Fibroblast of lung (primary cell): ENCODE results near the gene OR7E24. TPM values are rescaled to one million over a fixed set of nuclear protein-coding genes. Genes with fewer than 3 reads are reported as not detected.

Experiments used
- DNase-seq, 2 donors: peaks; one replicate each; pipeline versions ENCODE4 v3.0.0 to v3.0.0-alpha.2; 2010; ENCODE audit warnings: low read depth in 2 of 2
- H2AFZ ChIP-seq: 2 replicates; pipeline ENCODE4 v1.5.1; 2012; ENCODE audit warnings: low read length, control low read depth, inconsistent platforms
- H3K27ac ChIP-seq: 2 replicates; pipeline ENCODE4 v1.5.1; 2011; ENCODE audit warnings: low read length, control low read depth; ENCODE audit not compliant: insufficient read depth
- H3K27me3 ChIP-seq: 2 replicates; pipeline ENCODE4 v1.5.1; 2011; ENCODE audit warnings: mild to moderate bottlenecking, low read length; ENCODE audit not compliant: control insufficient read depth, insufficient read depth
- H3K36me3 ChIP-seq: 2 replicates; pipeline ENCODE4 v1.5.1; 2011; ENCODE audit warnings: low read length; ENCODE audit not compliant: control insufficient read depth, insufficient read depth
- H3K4me1 ChIP-seq: 2 replicates; pipeline ENCODE4 v1.5.1; 2011; ENCODE audit warnings: low read length; ENCODE audit not compliant: control insufficient read depth, insufficient read depth; ENCODE audit errors: extremely low read depth
- H3K4me2 ChIP-seq: 2 replicates; pipeline ENCODE4 v1.5.1; 2011; ENCODE audit warnings: low read length, control low read depth; ENCODE audit not compliant: insufficient read depth; ENCODE audit errors: extremely low read depth
- H3K4me3 ChIP-seq, 4 experiments: fragments of 200-600 bp in 1 of 4; sonication (generic) in 1 of 4; replicated peaks in 1 of 4; 2 replicates each; pipeline ENCODE4 v1.5.1; 2011 to 2016; ENCODE audit warnings: low read length in 4 of 4, low read depth in 3 of 4, mild to moderate bottlenecking in 3 of 4, control low read depth in 2 of 4, inconsistent platforms in 1 of 4, mixed read lengths in 1 of 4; ENCODE audit not compliant: insufficient read depth in 1 of 4; ENCODE audit errors: control extremely low read depth in 1 of 4
- H3K79me2 ChIP-seq: 2 replicates; pipeline ENCODE4 v1.5.1; 2012; ENCODE audit warnings: mild to moderate bottlenecking, low read length, inconsistent platforms; ENCODE audit not compliant: control insufficient read depth, insufficient read depth
- H3K9ac ChIP-seq: 2 replicates; pipeline ENCODE4 v1.5.1; 2011; ENCODE audit warnings: mild to moderate bottlenecking, low read length, control low read depth; ENCODE audit not compliant: insufficient read depth
- H3K9me3 ChIP-seq: 2 replicates; pipeline ENCODE4 v1.5.1; 2012; ENCODE audit warnings: low read depth, low read length; ENCODE audit not compliant: control insufficient read depth, insufficient read depth
- H4K20me1 ChIP-seq: 2 replicates; pipeline ENCODE4 v1.5.1; 2011; ENCODE audit warnings: low read length; ENCODE audit not compliant: control insufficient read depth, insufficient read depth; ENCODE audit errors: extremely low read depth
- EZH2 ChIP-seq: IDR thresholded peaks from 2 replicates; pipeline ENCODE4 v1.5.1; 2012; ENCODE audit warnings: low read length, control low read depth, mild to moderate bottlenecking; ENCODE audit errors: missing control alignments
- polyA minus RNA-seq: library from RNA; depleted of rRNA, polyadenylated mRNA; stranded (reverse); fragments of >200 nt; gene quantifications from 2 replicates; pipeline ENCODE4 v1.2.3, GENCODE V29; 2011; ENCODE audit warnings: low replicate concordance
- polyA plus RNA-seq, 2 donors: library from polyadenylated mRNA; depleted of rRNA in 1 of 2; stranded (reverse) in 1 of 2; unstranded in 1 of 2; fragments of >200 nt; gene quantifications; 2 replicates each; pipeline ENCODE4 v1.2.1, GENCODE V29; 2011 to 2012; ENCODE audit warnings: missing spikeins in 1 of 2
- total RNA-seq: library from RNA; depleted of rRNA; stranded (reverse); fragments of >200 nt; gene quantifications from 2 replicates; pipeline ENCODE4 v1.2.1, GENCODE V29; 2014
- TF ChIP-seq, protein P1 (sequence below), 2 donors: IDR thresholded peaks in 1 of 2; conservative IDR thresholded peaks in 1 of 2; 1 replicate in 1 of 2; 2 replicates in 1 of 2; pipeline ENCODE4 v1.5.1; 2011 to 2012; ENCODE audit warnings: low read length in 2 of 2, control low read depth in 1 of 2, inconsistent platforms in 1 of 2, low read depth in 1 of 2, mild to moderate bottlenecking in 1 of 2

OR7E24 gene
- total RNA-seq, result not detected in 2 replicates
- polyA plus RNA-seq, result not detected in 2 replicates
- not detected in 2 replicates for polyA plus RNA-seq (2012)
- not detected in 2 replicates for polyA minus RNA-seq

DNA sequence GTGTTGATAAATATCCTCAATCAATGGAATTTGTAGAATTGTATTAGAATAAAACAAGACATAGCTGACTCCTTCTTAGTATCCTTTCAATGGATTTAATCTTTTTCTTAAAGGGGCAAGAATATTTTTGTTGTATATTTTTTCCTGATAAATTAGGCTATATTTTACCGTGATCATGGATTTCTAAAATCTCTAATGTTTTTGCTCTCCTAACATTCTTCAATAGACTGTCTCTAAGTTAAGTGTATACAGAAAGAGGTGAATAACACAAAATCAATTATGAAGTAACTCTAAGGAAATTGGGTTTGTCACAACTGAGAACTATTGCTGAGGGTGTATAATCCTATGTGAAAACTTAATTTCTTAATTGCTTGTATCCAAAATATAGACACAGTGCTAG is at the start of gene OR7E24:
Gene OR7E24, plus strand, starts transcription at position 301 of the 400 bp plus-strand sequence. CDS start 114 bp downstream, outside the sequence.
- no peak within 1 kb of the TSS for H3K4me2 ChIP-seq
- DNase-seq, result no peak
- H3K79me2 ChIP-seq, result no peaks in the 10 kb centered on the region
- H3K27ac ChIP-seq, result no peak within 1 kb of the TSS
- H3K27me3 ChIP-seq, result no peaks in the 10 kb centered on the region
- no peak within 1 kb of the TSS for H3K4me3 ChIP-seq
- no peaks in the 10 kb centered on the region for H4K20me1 ChIP-seq
- no peak within 1 kb of the TSS for H2AFZ ChIP-seq
- no peaks in the 10 kb centered on the region for H3K9me3 ChIP-seq
- no peak within 1 kb of the TSS for H3K9ac ChIP-seq
- no peaks in the 10 kb centered on the region for H3K4me1 ChIP-seq
- no peaks in the 10 kb centered on the region for H3K36me3 ChIP-seq
- TF ChIP-seq, protein P1, sequence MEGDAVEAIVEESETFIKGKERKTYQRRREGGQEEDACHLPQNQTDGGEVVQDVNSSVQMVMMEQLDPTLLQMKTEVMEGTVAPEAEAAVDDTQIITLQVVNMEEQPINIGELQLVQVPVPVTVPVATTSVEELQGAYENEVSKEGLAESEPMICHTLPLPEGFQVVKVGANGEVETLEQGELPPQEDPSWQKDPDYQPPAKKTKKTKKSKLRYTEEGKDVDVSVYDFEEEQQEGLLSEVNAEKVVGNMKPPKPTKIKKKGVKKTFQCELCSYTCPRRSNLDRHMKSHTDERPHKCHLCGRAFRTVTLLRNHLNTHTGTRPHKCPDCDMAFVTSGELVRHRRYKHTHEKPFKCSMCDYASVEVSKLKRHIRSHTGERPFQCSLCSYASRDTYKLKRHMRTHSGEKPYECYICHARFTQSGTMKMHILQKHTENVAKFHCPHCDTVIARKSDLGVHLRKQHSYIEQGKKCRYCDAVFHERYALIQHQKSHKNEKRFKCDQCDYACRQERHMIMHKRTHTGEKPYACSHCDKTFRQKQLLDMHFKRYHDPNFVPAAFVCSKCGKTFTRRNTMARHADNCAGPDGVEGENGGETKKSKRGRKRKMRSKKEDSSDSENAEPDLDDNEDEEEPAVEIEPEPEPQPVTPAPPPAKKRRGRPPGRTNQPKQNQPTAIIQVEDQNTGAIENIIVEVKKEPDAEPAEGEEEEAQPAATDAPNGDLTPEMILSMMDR (conservative IDR thresholded peaks at IDR 0.05 in 1 of 2, IDR thresholded peaks at IDR 0.05 in 1 of 2; ENCODE audit: low read depth in 1 of 2, low read length in 2 of 2), result no peak
- no peak for TF ChIP-seq EZH2

DNA sequence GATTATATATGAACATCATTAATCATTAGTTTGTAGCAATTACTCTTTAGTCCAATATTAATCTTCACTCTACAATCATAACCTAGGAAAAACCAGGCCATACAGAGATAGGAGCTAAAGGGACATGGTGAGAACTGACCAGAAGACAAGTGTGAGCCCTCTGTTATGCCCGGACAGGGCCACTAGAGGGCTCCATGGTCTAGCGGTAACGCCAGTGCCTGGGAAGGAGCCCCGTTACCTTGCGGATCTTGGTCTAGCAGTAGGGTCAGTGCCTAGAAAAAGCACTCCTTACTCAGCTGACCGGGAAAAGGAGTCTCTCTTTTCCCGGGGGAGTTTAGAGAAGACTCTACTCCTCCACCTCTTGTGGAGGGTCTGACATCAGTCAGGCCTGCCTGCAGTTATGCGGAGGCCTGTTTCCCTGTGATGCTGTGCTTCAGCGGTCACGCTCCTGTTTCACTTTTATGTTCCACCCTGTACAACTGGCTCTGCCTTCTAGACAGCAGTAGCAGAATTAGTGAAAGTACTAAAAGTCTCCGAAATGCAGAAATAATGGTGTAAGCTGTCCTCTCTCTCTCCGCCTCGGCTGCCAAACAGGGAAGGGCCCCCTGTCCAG is 45.1 kb upstream of the OR7E24 start:
- Histone ChIP-seq H3K4me3 (peak overlapping the region; percentile 6 to 54 (median 31)), H2AFZ (peak overlapping the region; percentile 78), H3K27me3 (no peaks in the 10 kb centered on the region), H3K79me2 (no peaks in the 10 kb centered on the region), H3K36me3 (no peaks in the 10 kb centered on the region), H3K4me2 (peak overlapping the region; percentile 40), H3K27ac (no peak overlapping the region), H3K9me3 (no peaks in the 10 kb centered on the region), H3K4me1 (no peaks in the 10 kb centered on the region), H4K20me1 (no peaks in the 10 kb centered on the region), H3K9ac (no peak overlapping the region)
- TF ChIP-seq, protein P1 (conservative IDR thresholded peaks at IDR 0.05 in 1 of 2, IDR thresholded peaks at IDR 0.05 in 1 of 2; ENCODE audit: low read depth in 1 of 2, low read length in 2 of 2), result peak; percentile 89 to 90
- no peak for TF ChIP-seq EZH2
- peak; percentile 39 to 66 for DNase-seq

DNA sequence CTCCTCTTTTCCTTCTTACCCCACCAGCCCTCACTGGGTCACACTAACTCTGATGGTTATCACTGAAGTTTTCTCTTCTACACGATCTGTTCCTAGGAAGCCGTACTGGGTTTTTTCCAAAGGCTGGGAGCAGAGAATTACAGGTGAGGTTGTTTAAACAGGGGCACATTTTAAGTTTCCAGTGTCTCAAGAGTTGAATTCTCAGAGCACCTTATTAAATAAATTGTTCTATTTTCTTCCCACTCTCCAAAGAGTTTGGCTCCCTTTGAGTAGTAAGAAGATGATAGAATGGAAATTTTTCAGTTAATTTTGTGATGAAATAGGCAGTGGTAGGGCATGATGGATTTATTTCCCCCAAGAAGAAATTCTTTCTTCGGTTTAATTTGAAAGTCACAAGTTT is 31.2 kb upstream of the OR7E24 start, which contains the start of gene OR7D4:
Gene OR7D4, minus strand, starts transcription at position 101 of the 400 bp plus-strand sequence. CDS start 4,752 bp downstream, outside the sequence.
- H4K20me1 ChIP-seq, result no peaks in the 10 kb centered on the region
- no peaks in the 10 kb centered on the region for H3K27me3 ChIP-seq
- no peak within 1 kb of the TSS for H3K4me3 ChIP-seq
- H3K4me2 ChIP-seq, result no peak within 1 kb of the TSS
- H2AFZ ChIP-seq, result no peak within 1 kb of the TSS
- H3K36me3 ChIP-seq, result no peaks in the 10 kb centered on the region
- H3K9me3 ChIP-seq, result no peaks in the 10 kb centered on the region
- H3K9ac ChIP-seq, result no peak within 1 kb of the TSS
- no peak within 1 kb of the TSS for H3K27ac ChIP-seq
- no peak for DNase-seq
- TF ChIP-seq EZH2, result no peak
- TF ChIP-seq, protein P1 (conservative IDR thresholded peaks at IDR 0.05 in 1 of 2, IDR thresholded peaks at IDR 0.05 in 1 of 2; ENCODE audit: low read depth in 1 of 2, low read length in 2 of 2), result no peak
- no peaks in the 10 kb centered on the region for H3K79me2 ChIP-seq
- H3K4me1 ChIP-seq, result no peaks in the 10 kb centered on the region
